ENCODE data around the gene MRPL40. TPM values are rescaled to one million over a fixed set of nuclear protein-coding genes. Genes with fewer than 3 reads are reported as not detected.

MRPL40 gene
- total RNA-seq, 1 donor from 2014 or later: 14.7 TPM

- H3K27me3 ChIP-seq: no peaks in the 10 kb centered on the region
- no peak for DNase-seq (ENCODE audit: low spot score in 2 of 2)
These were observed 25.6 kb downstream of the MRPL40 start for GRCh38 chr22:19457828-19458428.

GRCh38 chr22:19460036-19460435, 27.7 kb downstream of the MRPL40 start:
- no peak overlapping the region for H3K4me3 ChIP-seq
- intact Hi-C loops (cut with DNase I): no loop called here
- no peak for DNase-seq (ENCODE audit: low spot score in 2 of 2)
- no peaks in the 10 kb centered on the region for H3K4me1 ChIP-seq
- no peak for TF ChIP-seq CTCF (IDR thresholded peaks at IDR 0.05)
- H3K27ac ChIP-seq: no peak overlapping the region
- H3K36me3 ChIP-seq: peaks cover 35 to 78% of the 10 kb centered on the region in 2 donors
- H3K9me3 ChIP-seq: no peaks in the 10 kb centered on the region
- H3K27me3 ChIP-seq: no peaks in the 10 kb centered on the region

More at GRCh38 chr22:19457828-19458428, 25.6 kb downstream of the MRPL40 start:
- H3K9me3 ChIP-seq: no peaks in the 10 kb centered on the region
- TF ChIP-seq CTCF (IDR thresholded peaks at IDR 0.05): no peak
- no peak overlapping the region for H3K27ac ChIP-seq
- H3K36me3 ChIP-seq: peaks cover 45 to 78% of the 10 kb centered on the region in 2 donors
- no peaks in the 10 kb centered on the region for H3K4me1 ChIP-seq
- no peak overlapping the region for H3K4me3 ChIP-seq
- intact Hi-C loops (cut with DNase I): no loop called here

GRCh38 chr22:19461506-19461905, 29.2 kb downstream of the MRPL40 start:
- intact Hi-C loops (cut with DNase I): no loop called here
- H3K36me3 ChIP-seq: peaks cover 32 to 78% of the 10 kb centered on the region in 2 donors
- no peak overlapping the region for H3K27ac ChIP-seq
- TF ChIP-seq CTCF (IDR thresholded peaks at IDR 0.05): no peak
- H3K4me3 ChIP-seq: no peak overlapping the region
- H3K27me3 ChIP-seq: no peaks in the 10 kb centered on the region
- no peaks in the 10 kb centered on the region for H3K4me1 ChIP-seq
- no peak for DNase-seq (ENCODE audit: low spot score in 2 of 2)
- H3K9me3 ChIP-seq: no peaks in the 10 kb centered on the region

GRCh38 chr22:19463008-19463407, 30.7 kb downstream of the MRPL40 start:
- H3K36me3 ChIP-seq: peaks cover 41 to 78% of the 10 kb centered on the region in 2 donors
- intact Hi-C loops (cut with DNase I): no loop called here
- H3K4me3 ChIP-seq: no peak overlapping the region
- TF ChIP-seq CTCF (IDR thresholded peaks at IDR 0.05): no peak
- H3K27ac ChIP-seq: no peak overlapping the region
- no peaks in the 10 kb centered on the region for H3K27me3 ChIP-seq
- H3K9me3 ChIP-seq: no peaks in the 10 kb centered on the region
- DNase-seq (ENCODE audit: low spot score in 2 of 2): no peak
- no peaks in the 10 kb centered on the region for H3K4me1 ChIP-seq

GRCh38 chr22:19463491-19464469, 31.4 kb downstream of the MRPL40 start:
- H3K9me3 ChIP-seq: no peaks in the 10 kb centered on the region
- no peak for TF ChIP-seq CTCF (IDR thresholded peaks at IDR 0.05)
- no peak overlapping the region for H3K27ac ChIP-seq
- H3K4me3 ChIP-seq: no peak overlapping the region
- no peaks in the 10 kb centered on the region for H3K4me1 ChIP-seq
- no peak for DNase-seq (ENCODE audit: low spot score in 2 of 2)
- peaks cover 49 to 79% of the 10 kb centered on the region in 2 donors for H3K36me3 ChIP-seq
- intact Hi-C loops (cut with DNase I): no loop called here
- H3K27me3 ChIP-seq: no peaks in the 10 kb centered on the region

All from ascending aorta (tissue), 2 donors.